Coronary artery (tissue), 2 donors: ENCODE data around the gene APOL6.
"Not testable (repeated sequence)": the region's sequence is repeated elsewhere in the genome, so short reads cannot be mapped to it uniquely, and the experiment has no call there.

ENCODE experiments used
- DNase-seq: peaks from one replicate; pipeline ENCODE4 v3.0.0-alpha.2; 2017; ENCODE audit warnings: low spot score
- H3K27ac ChIP-seq, 2 donors: fragments of 200-600 bp; sonication (generic); one replicate each; pipeline ENCODE4 v1.5.1; 2016 to 2019
- H3K4me3 ChIP-seq: fragments of 200-600 bp; sonication (generic); 2 replicates; pipeline ENCODE4 v1.5.1; 2016; ENCODE audit warnings: mild to moderate bottlenecking, moderate library complexity
- CTCF ChIP-seq: fragments of 200-600 bp; sonication (generic); IDR thresholded peaks from one replicate; pipeline ENCODE4 v1.5.1; 2019; ENCODE audit warnings: antibody characterized with exemption

Gene APOL6

GRCh38 chr22:35618427-35619223, 29.6 kb upstream of the APOL6 start:
- TF ChIP-seq CTCF: no peak
- no peak for DNase-seq
- Histone ChIP-seq H3K4me3 (no peak overlapping the region), H3K27ac (no peak overlapping the region)

GRCh38 chr22:35619336-35620094, 28.7 kb upstream of the APOL6 start:
- Histone ChIP-seq H3K27ac (no peak overlapping the region), H3K4me3 (no peak overlapping the region)
- no peak for DNase-seq
- no peak for TF ChIP-seq CTCF

- Histone ChIP-seq H3K27ac (no peak overlapping the region), H3K4me3 (no peak overlapping the region)
- TF ChIP-seq CTCF: no peak
- DNase-seq: no peak
These were observed 27.5 kb upstream of the APOL6 start for GRCh38 chr22:35620624-35621251.

GRCh38 chr22:35621451-35621850, 26.8 kb upstream of the APOL6 start:
- no peak for DNase-seq
- Histone ChIP-seq H3K4me3 (no peak overlapping the region), H3K27ac (no peak overlapping the region)

GRCh38 chr22:35622191-35622913, 25.9 kb upstream of the APOL6 start:
- no peak for DNase-seq
- Histone ChIP-seq H3K4me3 (no peak overlapping the region), H3K27ac (no peak overlapping the region)
- no peak for TF ChIP-seq CTCF

More at GRCh38 chr22:35621451-35621850, 26.8 kb upstream of the APOL6 start:
- TF ChIP-seq CTCF: no peak

- not testable (repeated sequence) for H3K4me3 ChIP-seq, H3K27ac ChIP-seq, DNase-seq
These were observed 24.4 kb upstream of the APOL6 start for GRCh38 chr22:35623885-35624284.

GRCh38 chr22:35624547-35624946, 23.7 kb upstream of the APOL6 start:
- DNase-seq: no peak
- H3K27ac ChIP-seq: no peak overlapping the region
- no peak overlapping the region for H3K4me3 ChIP-seq
- no peak for TF ChIP-seq CTCF
